Stimulated activated naive B cell treated with anti-CD40 and anti-IgM and Interleukin-4, amounts not matched to agents 10 μg/mL and 1 μg/mL and 100 μg/mL, for 72 hours (primary cell): ENCODE results near the gene TTLL9.

Source experiments
- ATAC-seq, 2 donors: fragments of 150-1000 bp; cut with Tn5 transposase; replicated peaks; 2 replicates each; pipeline ENCODE4 v1.10.0; 2021; ENCODE audit warnings: moderate library complexity in 1 of 2
- DNase-seq: peaks from one replicate; pipeline ENCODE4 v3.0.0; 2021
- H3K27ac Mint-ChIP-seq: one replicate; pipeline ENCODE4 v1.8.0; 2022; ENCODE audit warnings: mild to moderate bottlenecking, mixed read lengths
- H3K27me3 Mint-ChIP-seq, 2 donors: one replicate each; pipeline ENCODE4 v1.8.0; 2022; ENCODE audit warnings: mixed read lengths in 2 of 2
- H3K36me3 Mint-ChIP-seq, 2 donors: one replicate each; pipeline ENCODE4 v1.8.0; 2022; ENCODE audit warnings: mixed read lengths in 2 of 2, mild to moderate bottlenecking in 1 of 2
- H3K4me1 Mint-ChIP-seq, 2 donors: one replicate each; pipeline ENCODE4 v1.8.0; 2022; ENCODE audit warnings: mixed read lengths in 2 of 2, mild to moderate bottlenecking in 1 of 2
- H3K4me3 Mint-ChIP-seq, 2 donors: one replicate each; pipeline ENCODE4 v1.8.0; 2022; ENCODE audit warnings: mild to moderate bottlenecking in 2 of 2, mixed read lengths in 2 of 2, moderate library complexity in 1 of 2
- H3K9me3 Mint-ChIP-seq, 2 donors: one replicate each; pipeline ENCODE4 v1.8.0; 2022; ENCODE audit warnings: mixed read lengths in 2 of 2, mild to moderate bottlenecking in 1 of 2

Gene TTLL9

GRCh38 chr20:31831771-31832306 lies 38.6 kb upstream of the TTLL9 start:
- Mint-ChIP-seq H3K27ac (no peak overlapping the region), H3K9me3 (no peaks in the 10 kb centered on the region), H3K27me3 (peaks cover 0 to 5% of the 10 kb centered on the region in 2 donors), H3K4me3 (no peak overlapping the region), H3K36me3 (no peaks in the 10 kb centered on the region), H3K4me1 (peaks cover 7 to 15% of the 10 kb centered on the region in 2 donors)
- no peak for ATAC-seq
- DNase-seq, result no peak

- Mint-ChIP-seq H3K4me1 (peaks cover 7 to 15% of the 10 kb centered on the region in 2 donors), H3K27ac (no peak overlapping the region), H3K36me3 (no peaks in the 10 kb centered on the region), H3K9me3 (no peaks in the 10 kb centered on the region), H3K4me3 (no peak overlapping the region), H3K27me3 (peaks cover 0 to 5% of the 10 kb centered on the region in 2 donors)
- ATAC-seq (peak; percentile 59 to 66), DNase-seq (peak; percentile 48)
These were observed 37.1 kb upstream of the TTLL9 start for GRCh38 chr20:31833130-31833930.

- H3K36me3 Mint-ChIP-seq, result no peaks in the 10 kb centered on the region
- H3K4me1 Mint-ChIP-seq, result peaks cover 7 to 15% of the 10 kb centered on the region in 2 donors
- peaks cover 0 to 5% of the 10 kb centered on the region in 2 donors for H3K27me3 Mint-ChIP-seq
- H3K27ac Mint-ChIP-seq, result no peak overlapping the region
- ATAC-seq (no peak), DNase-seq (no peak)
- H3K9me3 Mint-ChIP-seq, result no peaks in the 10 kb centered on the region
- H3K4me3 Mint-ChIP-seq, result no peak overlapping the region
These were observed 36.4 kb upstream of the TTLL9 start for GRCh38 chr20:31833931-31834521.

GRCh38 chr20:31835554-31835953 lies 34.9 kb upstream of the TTLL9 start:
- Mint-ChIP-seq H3K36me3 (no peaks in the 10 kb centered on the region), H3K9me3 (no peaks in the 10 kb centered on the region), H3K4me3 (no peak overlapping the region), H3K4me1 (peaks cover 7 to 15% of the 10 kb centered on the region in 2 donors), H3K27me3 (peaks cover 0 to 5% of the 10 kb centered on the region in 2 donors), H3K27ac (no peak overlapping the region)
- DNase-seq (no peak), ATAC-seq (peak; percentile 5 to 14)

GRCh38 chr20:31835977-31836852 lies 34.2 kb upstream of the TTLL9 start:
- peak; percentile 71 to 80 for ATAC-seq
- H3K9me3 Mint-ChIP-seq, result no peaks in the 10 kb centered on the region
- peaks cover 0 to 5% of the 10 kb centered on the region in 2 donors for H3K27me3 Mint-ChIP-seq
- DNase-seq, result no peak
- H3K27ac Mint-ChIP-seq, result no peak overlapping the region
- H3K36me3 Mint-ChIP-seq, result no peaks in the 10 kb centered on the region
- H3K4me1 Mint-ChIP-seq, result peaks cover 7 to 15% of the 10 kb centered on the region in 2 donors
- H3K4me3 Mint-ChIP-seq, result no peak overlapping the region

- H3K36me3 Mint-ChIP-seq, result no peaks in the 10 kb centered on the region
- no peak overlapping the region for H3K4me3 Mint-ChIP-seq
- H3K9me3 Mint-ChIP-seq, result no peaks in the 10 kb centered on the region
- ATAC-seq (no peak), DNase-seq (no peak)
- peaks cover 7 to 15% of the 10 kb centered on the region in 2 donors for H3K4me1 Mint-ChIP-seq
- H3K27me3 Mint-ChIP-seq, result peaks cover 0 to 5% of the 10 kb centered on the region in 2 donors
- H3K27ac Mint-ChIP-seq, result no peak overlapping the region
These were observed 33.4 kb upstream of the TTLL9 start for GRCh38 chr20:31836853-31837608.

- H3K9me3 Mint-ChIP-seq, result no peaks in the 10 kb centered on the region
- H3K27ac Mint-ChIP-seq, result no peak overlapping the region
- ATAC-seq (no peak), DNase-seq (no peak)
- no peaks in the 10 kb centered on the region for H3K36me3 Mint-ChIP-seq
- peaks cover 10 to 20% of the 10 kb centered on the region in 2 donors for H3K4me1 Mint-ChIP-seq
- peaks cover 0 to 4% of the 10 kb centered on the region in 2 donors for H3K27me3 Mint-ChIP-seq
- no peak overlapping the region for H3K4me3 Mint-ChIP-seq
These were observed 32.5 kb upstream of the TTLL9 start for GRCh38 chr20:31837896-31838397.

GRCh38 chr20:31838646-31839292 lies 31.7 kb upstream of the TTLL9 start:
- ATAC-seq (no peak), DNase-seq (no peak)
- H3K4me3 Mint-ChIP-seq, result no peak overlapping the region
- no peaks in the 10 kb centered on the region for H3K9me3 Mint-ChIP-seq
- H3K27me3 Mint-ChIP-seq, result no peaks in the 10 kb centered on the region
- H3K27ac Mint-ChIP-seq, result no peak overlapping the region
- H3K4me1 Mint-ChIP-seq, result peaks cover 14 to 20% of the 10 kb centered on the region in 2 donors
- no peaks in the 10 kb centered on the region for H3K36me3 Mint-ChIP-seq

GRCh38 chr20:31839782-31840487 lies 30.5 kb upstream of the TTLL9 start:
- ATAC-seq, result no peak
- no peaks in the 10 kb centered on the region for H3K9me3 Mint-ChIP-seq
- H3K36me3 Mint-ChIP-seq, result no peaks in the 10 kb centered on the region
- peaks cover 14 to 20% of the 10 kb centered on the region in 2 donors for H3K4me1 Mint-ChIP-seq
- no peak for DNase-seq
- no peak overlapping the region for H3K4me3 Mint-ChIP-seq
- no peak overlapping the region for H3K27ac Mint-ChIP-seq
- no peaks in the 10 kb centered on the region for H3K27me3 Mint-ChIP-seq

GRCh38 chr20:31840906-31841816 lies 29.3 kb upstream of the TTLL9 start:
- Mint-ChIP-seq H3K36me3 (no peaks in the 10 kb centered on the region), H3K27me3 (no peaks in the 10 kb centered on the region), H3K27ac (no peak overlapping the region), H3K4me1 (peaks cover 9 to 10% of the 10 kb centered on the region in 2 donors), H3K4me3 (no peak overlapping the region), H3K9me3 (no peaks in the 10 kb centered on the region)
- ATAC-seq, result no peak
- DNase-seq, result no peak

- H3K4me3 Mint-ChIP-seq, result no peak overlapping the region
- no peaks in the 10 kb centered on the region for H3K36me3 Mint-ChIP-seq
- ATAC-seq, result no peak
- H3K9me3 Mint-ChIP-seq, result no peaks in the 10 kb centered on the region
- H3K27ac Mint-ChIP-seq, result no peak overlapping the region
- DNase-seq, result no peak
- H3K4me1 Mint-ChIP-seq, result peaks cover 5 to 7% of the 10 kb centered on the region in 2 donors
- no peaks in the 10 kb centered on the region for H3K27me3 Mint-ChIP-seq
These were observed 28.5 kb upstream of the TTLL9 start for GRCh38 chr20:31841928-31842327.
